Measurements from ENCODE around the gene MPG. TPM values are rescaled to one million over a fixed set of nuclear protein-coding genes. Genes with fewer than 3 reads are reported as not detected.

The MPG gene
- total RNA-seq, 2 experiments from 2014 or later = 45.8 to 48.1 TPM

GRCh38 chr16:74747-75334, 3.2 kb upstream of the MPG start:
- Mint-ChIP-seq H3K9me3 (no peaks in the 10 kb centered on the region), H3K4me3 (no peak overlapping the region), H3K27me3 (peaks cover 43% of the 10 kb centered on the region), H3K4me1 (peaks cover 19% of the 10 kb centered on the region), H3K36me3 (peaks cover 6% of the 10 kb centered on the region), H3K27ac (no peak overlapping the region)
- POLR2A ChIA-PET = interaction anchor here (1.5 kb wide), 1 partner anchor 17 kb away, joined by 3 read pairs; no protein-coding TSS in a partner anchor
- ATAC-seq (ENCODE audit: low read depth) (no peak), DNase-seq (no peak)

- H3K4me3 Mint-ChIP-seq = peak overlapping the region; percentile 73
- no peaks in the 10 kb centered on the region for H3K9me3 Mint-ChIP-seq
- DNase-seq = no peak
- peaks cover 36% of the 10 kb centered on the region for H3K27me3 Mint-ChIP-seq
- H3K4me1 Mint-ChIP-seq = peaks cover 19% of the 10 kb centered on the region
- ATAC-seq (ENCODE audit: low read depth) = no peak
- no peak overlapping the region for H3K27ac Mint-ChIP-seq
- POLR2A ChIA-PET = interaction anchor here (1.5 kb wide), 1 partner anchor 18 kb away, joined by 3 read pairs; no protein-coding TSS in a partner anchor
- H3K36me3 Mint-ChIP-seq = peaks cover 6% of the 10 kb centered on the region
Measured at GRCh38 chr16:75580-76501, 2.2 kb upstream of the MPG start.

GRCh38 chr16:76535-77272, 1.3 kb upstream of the MPG start:
- Mint-ChIP-seq H3K4me3 (peak overlapping the region; percentile 73), H3K27me3 (peaks cover 28% of the 10 kb centered on the region), H3K27ac (peak overlapping the region; percentile 58), H3K4me1 (peaks cover 19% of the 10 kb centered on the region), H3K36me3 (peaks cover 6% of the 10 kb centered on the region), H3K9me3 (no peaks in the 10 kb centered on the region)
- ATAC-seq (ENCODE audit: low read depth) (no peak), DNase-seq (no peak)
- POLR2A ChIA-PET = interaction anchor here (0.9 to 1.6 kb wide), 5 partner anchors 9 to 38 kb away, joined by 3 to 10 read pairs (median 3); partner anchors contain the start of genes POLR3K and SNRNP25

GRCh38 chr16:77273-77806, 685 bp upstream of the MPG start:
- Mint-ChIP-seq H3K4me1 (peaks cover 19% of the 10 kb centered on the region), H3K27me3 (peaks cover 26% of the 10 kb centered on the region), H3K4me3 (peak overlapping the region; percentile 73), H3K36me3 (peaks cover 6% of the 10 kb centered on the region), H3K9me3 (no peaks in the 10 kb centered on the region), H3K27ac (peak overlapping the region; percentile 12)
- peak; percentile 35 for ATAC-seq (ENCODE audit: low read depth)
- POLR2A ChIA-PET = interaction anchor here (0.9 to 1.6 kb wide), 7 partner anchors 9 to 491 kb away, joined by 3 to 10 read pairs (median 3); partner anchors contain the start of genes POLR3K and SNRNP25
- peak; percentile 64 for DNase-seq

- Mint-ChIP-seq H3K4me1 (peaks cover 18% of the 10 kb centered on the region), H3K4me3 (peak overlapping the region; percentile 89), H3K9me3 (no peaks in the 10 kb centered on the region), H3K36me3 (peaks cover 5% of the 10 kb centered on the region), H3K27me3 (peaks cover 18% of the 10 kb centered on the region), H3K27ac (peak overlapping the region; percentile 84)
- DNase-seq = no peak
- no peak for ATAC-seq (ENCODE audit: low read depth)
- POLR2A ChIA-PET = interaction anchor here (0.7 to 1.6 kb wide), 3 partner anchors 13 to 490 kb away, joined by 3 to 10 read pairs (median 3); partner anchors contain the start of genes POLR3K and SNRNP25
Measured at GRCh38 chr16:78444-79150, 572 bp downstream of the MPG start.

GRCh38 chr16:79151-80054, 1.4 kb downstream of the MPG start:
- Mint-ChIP-seq H3K4me1 (peaks cover 26% of the 10 kb centered on the region), H3K36me3 (peaks cover 10% of the 10 kb centered on the region), H3K4me3 (peak overlapping the region; percentile 89), H3K27ac (peak overlapping the region; percentile 84), H3K9me3 (no peaks in the 10 kb centered on the region), H3K27me3 (peaks cover 10% of the 10 kb centered on the region)
- DNase-seq (no peak), ATAC-seq (ENCODE audit: low read depth) (no peak)
- POLR2A ChIA-PET = no interaction called here

DNA sequence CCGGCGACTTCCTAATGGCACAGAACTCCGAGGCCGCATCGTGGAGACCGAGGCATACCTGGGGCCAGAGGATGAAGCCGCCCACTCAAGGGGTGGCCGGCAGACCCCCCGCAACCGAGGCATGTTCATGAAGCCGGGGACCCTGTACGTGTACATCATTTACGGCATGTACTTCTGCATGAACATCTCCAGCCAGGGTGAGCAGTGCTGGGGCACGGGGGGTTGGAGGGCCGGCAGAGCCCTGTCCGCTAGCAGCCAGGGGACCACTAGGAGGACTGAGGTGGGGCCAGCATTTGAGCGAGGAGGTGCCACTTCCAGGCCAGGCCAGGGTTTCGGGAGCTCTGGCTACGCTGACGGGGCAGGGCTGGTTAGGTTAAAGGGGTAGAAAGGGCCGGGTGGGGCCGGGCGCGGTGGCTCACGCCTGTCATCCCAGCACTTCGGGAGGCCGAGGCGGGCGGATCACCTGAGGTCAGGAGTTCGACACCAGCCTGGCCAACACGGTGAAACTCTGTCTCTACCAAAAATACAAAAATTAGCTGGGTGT, 5.1 kb downstream of the MPG start:
- no peak overlapping the region for H3K27ac Mint-ChIP-seq
- DNase-seq = no peak
- peaks cover 13% of the 10 kb centered on the region for H3K36me3 Mint-ChIP-seq
- POLR2A ChIA-PET = interaction anchor here (0.7 to 1.5 kb wide), 3 partner anchors 8 to 30 kb away, joined by 3 to 7 read pairs (median 6); partner anchors contain the start of genes POLR3K and SNRNP25
- ATAC-seq (ENCODE audit: low read depth) = no peak
- no peak overlapping the region for H3K4me3 Mint-ChIP-seq
- H3K9me3 Mint-ChIP-seq = no peaks in the 10 kb centered on the region
- peaks cover 25% of the 10 kb centered on the region for H3K4me1 Mint-ChIP-seq
- H3K27me3 Mint-ChIP-seq = no peaks in the 10 kb centered on the region

DNA sequence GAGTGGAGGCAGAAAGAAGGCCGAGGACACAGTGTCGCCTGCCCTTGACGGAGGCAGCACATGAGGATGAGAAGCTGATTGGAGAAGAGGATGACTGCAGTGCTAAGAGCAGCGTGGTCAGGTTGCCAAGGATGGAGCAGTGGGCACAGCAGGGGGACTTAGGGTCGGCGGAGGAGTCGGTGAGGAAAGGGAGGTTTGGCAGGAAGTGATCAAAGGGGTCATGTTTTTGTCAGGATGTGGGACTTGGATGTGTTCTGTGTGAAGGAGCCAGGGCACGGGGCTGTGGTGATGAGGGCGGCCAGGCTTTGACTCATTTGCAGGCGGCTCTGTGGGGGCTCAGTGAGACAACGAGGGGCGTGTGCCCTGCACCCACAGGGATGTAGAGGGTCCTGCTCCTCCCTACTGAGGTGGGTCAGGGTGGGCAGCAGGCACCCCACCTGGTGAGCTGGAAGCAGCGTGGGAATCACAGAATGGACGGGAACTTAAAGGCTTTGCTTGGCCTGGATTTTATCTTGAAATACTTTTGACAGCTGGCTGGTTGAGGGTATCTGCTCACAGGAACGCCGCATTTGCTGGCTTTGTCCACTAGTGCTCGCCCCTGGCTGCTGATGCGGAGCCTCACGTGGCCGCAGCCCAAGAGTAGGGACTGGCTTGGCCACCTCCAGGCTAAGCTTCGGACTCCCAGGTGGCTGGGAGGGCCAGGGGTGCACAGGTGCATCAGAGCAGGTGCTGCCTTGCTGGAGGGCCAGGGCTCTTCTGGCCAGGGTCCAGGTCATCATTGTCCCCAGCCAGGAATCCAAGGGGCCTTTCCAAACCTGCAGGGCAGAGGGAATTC, 6.0 kb downstream of the MPG start:
- H3K4me3 Mint-ChIP-seq = peak overlapping the region; percentile 64
- DNase-seq = no peak
- no peaks in the 10 kb centered on the region for H3K9me3 Mint-ChIP-seq
- H3K27me3 Mint-ChIP-seq = no peaks in the 10 kb centered on the region
- POLR2A ChIA-PET = interaction anchor here (0.7 to 1.5 kb wide), 5 partner anchors 8 to 31 kb away, joined by 3 to 7 read pairs (median 5); partner anchors contain the start of genes POLR3K and SNRNP25
- H3K4me1 Mint-ChIP-seq = peaks cover 23% of the 10 kb centered on the region
- peaks cover 13% of the 10 kb centered on the region for H3K36me3 Mint-ChIP-seq
- peak; percentile 41 for ATAC-seq (ENCODE audit: low read depth)
- peak overlapping the region; percentile 92 for H3K27ac Mint-ChIP-seq

- Mint-ChIP-seq H3K9me3 (no peaks in the 10 kb centered on the region), H3K4me3 (peak overlapping the region; percentile 60), H3K27me3 (no peaks in the 10 kb centered on the region), H3K4me1 (peaks cover 22% of the 10 kb centered on the region), H3K36me3 (peaks cover 9% of the 10 kb centered on the region), H3K27ac (peak overlapping the region; percentile 92)
- POLR2A ChIA-PET = interaction anchor here (0.7 to 1.5 kb wide), 4 partner anchors 8 to 44 kb away, joined by 3 to 6 read pairs (median 4); partner anchors contain the start of genes POLR3K and SNRNP25
- peak; percentile 82 for ATAC-seq (ENCODE audit: low read depth)
- DNase-seq = peak; percentile 65
Measured at GRCh38 chr16:84718-85406, 6.8 kb downstream of the MPG start.

DNA sequence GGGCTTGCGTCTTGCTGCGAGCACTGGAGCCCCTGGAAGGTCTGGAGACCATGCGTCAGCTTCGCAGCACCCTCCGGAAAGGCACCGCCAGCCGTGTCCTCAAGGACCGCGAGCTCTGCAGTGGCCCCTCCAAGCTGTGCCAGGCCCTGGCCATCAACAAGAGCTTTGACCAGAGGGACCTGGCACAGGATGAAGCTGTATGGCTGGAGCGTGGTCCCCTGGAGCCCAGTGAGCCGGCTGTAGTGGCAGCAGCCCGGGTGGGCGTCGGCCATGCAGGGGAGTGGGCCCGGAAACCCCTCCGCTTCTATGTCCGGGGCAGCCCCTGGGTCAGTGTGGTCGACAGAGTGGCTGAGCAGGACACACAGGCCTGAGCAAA, 7.4 kb downstream of the MPG start:
- peak overlapping the region; percentile 92 for H3K27ac Mint-ChIP-seq
- no peaks in the 10 kb centered on the region for H3K27me3 Mint-ChIP-seq
- POLR2A ChIA-PET = interaction anchor here (0.6 to 1.0 kb wide), 4 partner anchors 8 to 135 kb away, joined by 3 to 6 read pairs (median 4); partner anchors contain the start of genes POLR3K and SNRNP25
- ATAC-seq (ENCODE audit: low read depth) (no peak), DNase-seq (no peak)
- no peaks in the 10 kb centered on the region for H3K9me3 Mint-ChIP-seq
- H3K36me3 Mint-ChIP-seq = peaks cover 9% of the 10 kb centered on the region
- H3K4me3 Mint-ChIP-seq = no peak overlapping the region
- H3K4me1 Mint-ChIP-seq = peaks cover 22% of the 10 kb centered on the region

Data from activated naive CD8-positive, alpha-beta T cell treated with anti-CD3 and anti-CD28 coated beads, Interleukin-2, amount 10 ng/mL, durations not matched to agents 7 days and 5 days (primary cell).